Measurements from ENCODE around the gene PKLR.

DNA sequence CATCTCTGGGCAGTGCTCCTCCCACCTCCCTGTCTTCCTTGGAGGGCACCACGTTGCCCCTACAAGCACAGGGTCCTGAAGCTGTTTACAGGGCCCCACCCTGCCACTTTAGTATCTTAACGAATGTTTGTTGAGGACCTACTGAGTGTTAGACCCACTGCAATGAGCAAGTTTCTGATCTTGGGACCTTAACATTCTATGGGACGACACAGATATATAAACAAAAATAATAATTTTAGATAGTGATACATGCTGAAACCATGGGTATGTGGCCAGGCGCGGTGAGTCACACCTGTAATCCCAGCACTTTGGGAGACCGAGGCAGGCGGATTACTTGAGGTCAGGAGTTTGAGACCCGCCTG, 56.1 kb downstream of the PKLR start:
- TF ChIP-seq, protein P1, sequence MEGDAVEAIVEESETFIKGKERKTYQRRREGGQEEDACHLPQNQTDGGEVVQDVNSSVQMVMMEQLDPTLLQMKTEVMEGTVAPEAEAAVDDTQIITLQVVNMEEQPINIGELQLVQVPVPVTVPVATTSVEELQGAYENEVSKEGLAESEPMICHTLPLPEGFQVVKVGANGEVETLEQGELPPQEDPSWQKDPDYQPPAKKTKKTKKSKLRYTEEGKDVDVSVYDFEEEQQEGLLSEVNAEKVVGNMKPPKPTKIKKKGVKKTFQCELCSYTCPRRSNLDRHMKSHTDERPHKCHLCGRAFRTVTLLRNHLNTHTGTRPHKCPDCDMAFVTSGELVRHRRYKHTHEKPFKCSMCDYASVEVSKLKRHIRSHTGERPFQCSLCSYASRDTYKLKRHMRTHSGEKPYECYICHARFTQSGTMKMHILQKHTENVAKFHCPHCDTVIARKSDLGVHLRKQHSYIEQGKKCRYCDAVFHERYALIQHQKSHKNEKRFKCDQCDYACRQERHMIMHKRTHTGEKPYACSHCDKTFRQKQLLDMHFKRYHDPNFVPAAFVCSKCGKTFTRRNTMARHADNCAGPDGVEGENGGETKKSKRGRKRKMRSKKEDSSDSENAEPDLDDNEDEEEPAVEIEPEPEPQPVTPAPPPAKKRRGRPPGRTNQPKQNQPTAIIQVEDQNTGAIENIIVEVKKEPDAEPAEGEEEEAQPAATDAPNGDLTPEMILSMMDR (IDR thresholded peaks at IDR 0.05; ENCODE audit: low read length) = no peak
- no peak for TF ChIP-seq EZH2 (IDR thresholded peaks at IDR 0.05; ENCODE audit: borderline replicate concordance, low read length)

Measured in OCI-LY1 (cell line).